Right lobe of liver (tissue), 6 donors: ENCODE measurements around the gene MIER2. TPM values are rescaled to one million over a fixed set of nuclear protein-coding genes. Genes with fewer than 3 reads are reported as not detected.

Experiments
- ATAC-seq, 4 donors: fragments of 200-7000 bp; cut with Tn5 transposase; one replicate each; pipeline ENCODE4 v1.9.1; 2020; ENCODE audit warnings: mild to moderate bottlenecking in 4 of 4, moderate library complexity in 4 of 4
- DNase-seq, 3 donors: peaks; one replicate each; pipeline ENCODE4 v3.0.0-alpha.2; 2020
- H3K27ac ChIP-seq, 3 donors: fragments of 200-600 bp; one replicate each; pipeline ENCODE4 v1.8.0; 2022
- H3K27me3 ChIP-seq, 2 donors: fragments of 200-600 bp; one replicate each; pipeline ENCODE4 v1.8.0; 2022
- H3K36me3 ChIP-seq, 4 donors: fragments of 200-600 bp; sonication (generic) in 1 of 4; one replicate each; pipeline versions ENCODE4 v1.5.1 to v1.8.0; 2017 to 2022; ENCODE audit warnings: control low read depth in 1 of 4
- H3K4me1 ChIP-seq, 4 donors: fragments of 200-600 bp; sonication (generic) in 1 of 4; one replicate each; pipeline versions ENCODE4 v1.5.1 to v1.8.0; 2017 to 2022; ENCODE audit warnings: control low read depth in 1 of 4
- H3K4me3 ChIP-seq, 3 donors: fragments of 200-600 bp; one replicate each; pipeline ENCODE4 v1.8.0; 2022
- H3K9me3 ChIP-seq, 4 donors: fragments of 200-600 bp; sonication (generic) in 1 of 4; one replicate each; pipeline versions ENCODE4 v1.5.1 to v1.8.0; 2017 to 2022; ENCODE audit warnings: control low read depth in 1 of 4
- POLR2A ChIP-seq: fragments of 450-650 bp; IDR thresholded peaks from one replicate; pipeline ENCODE4 v1.6.1; 2017; ENCODE audit warnings: antibody characterized with exemption, mild to moderate bottlenecking
- WGBS: methylation state at CpG from one replicate; pipeline ENCODE4 v1.1.6; 2018; ENCODE audit warnings: low coverage, low lambda C conversion rate; ENCODE audit not compliant: insufficient coverage; ENCODE audit errors: missing lambda C conversion rate; 5-methylcytosine and 5-hydroxymethylcytosine counted together
- intact Hi-C, 2 donors: fragments of 100-400 bp; cut with DNase I; formaldehyde crosslinking; loops; one replicate each; pipeline versions ENCODE4 v1.11.2 to v1.14.1; 2022
- total RNA-seq, 6 experiments: library from RNA; depleted of rRNA in 2 of 6; stranded (reverse); fragments of >200 nt in 2 of 6; fragmentation: NEBNext Ultra II Directional in 3 of 6; extraction: Animal tissue kit (Norgen Biotek cat#: 25700) in 3 of 6; gene quantifications; one replicate each; pipeline versions ENCODE4 v1.1.0 to v1.2.4, GENCODE V29; 2016 to 2023
- TF ChIP-seq, protein P1 (sequence below), 4 donors: fragments of 200-600 bp in 3 of 4; fragments of 450-650 bp in 1 of 4; IDR thresholded peaks; one replicate each; pipeline versions ENCODE4 v1.5.1 to v1.8.0; 2016 to 2022; ENCODE audit warnings: antibody characterized with exemption in 4 of 4, mild to moderate bottlenecking in 2 of 4
- donor health status: DM: no; HTN: yes; CAD: no.
- donor health status: DM: no; HTN: no; CAD: no.
- donor health status: DM: no; HTN: no; CAD: no.
- donor health status: DM: no; HTN: yes; CAD: no.
- donor health status: DM: no; HTN: yes; CAD: no.

MIER2 gene
- total RNA-seq, 6 experiments from 2014 or later = 3.1 to 7.3 (median 4.5) TPM

DNA sequence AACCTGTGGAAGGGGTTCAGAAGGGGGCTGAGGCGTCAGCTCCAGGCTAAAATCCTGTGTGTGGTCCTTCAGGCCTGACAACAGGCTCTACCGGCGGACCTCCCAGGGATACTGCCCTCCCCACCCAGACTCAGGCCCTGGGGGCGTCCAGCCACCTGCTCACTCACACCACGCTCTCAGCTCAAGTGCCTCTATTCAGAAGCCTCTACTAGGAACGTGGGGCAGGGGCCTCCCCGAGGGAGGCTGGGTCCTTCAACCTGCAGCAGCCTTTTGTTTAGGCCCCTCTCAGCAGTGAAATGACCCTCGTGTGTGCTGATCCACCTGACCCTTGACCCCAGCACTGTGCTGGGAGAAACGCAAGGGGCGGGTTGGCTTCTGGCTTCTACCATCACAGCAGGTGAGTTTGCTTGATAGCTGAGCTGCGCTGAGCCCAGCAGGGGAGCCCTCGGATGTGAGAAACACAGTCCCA is 64.0 kb downstream of the MIER2 start:
- ATAC-seq (no peak), DNase-seq (no peak)
- Histone ChIP-seq H3K4me3 (no peak overlapping the region), H3K36me3 (no peaks in the 10 kb centered on the region), H3K4me1 (no peaks in the 10 kb centered on the region), H3K27ac (no peak overlapping the region), H3K27me3 (no peaks in the 10 kb centered on the region), H3K9me3 (no peaks in the 10 kb centered on the region)
- WGBS = 79% methylated on average over 5 of the region's 12 CpGs
- TF ChIP-seq POLR2A = no peak
- TF ChIP-seq, protein P1, sequence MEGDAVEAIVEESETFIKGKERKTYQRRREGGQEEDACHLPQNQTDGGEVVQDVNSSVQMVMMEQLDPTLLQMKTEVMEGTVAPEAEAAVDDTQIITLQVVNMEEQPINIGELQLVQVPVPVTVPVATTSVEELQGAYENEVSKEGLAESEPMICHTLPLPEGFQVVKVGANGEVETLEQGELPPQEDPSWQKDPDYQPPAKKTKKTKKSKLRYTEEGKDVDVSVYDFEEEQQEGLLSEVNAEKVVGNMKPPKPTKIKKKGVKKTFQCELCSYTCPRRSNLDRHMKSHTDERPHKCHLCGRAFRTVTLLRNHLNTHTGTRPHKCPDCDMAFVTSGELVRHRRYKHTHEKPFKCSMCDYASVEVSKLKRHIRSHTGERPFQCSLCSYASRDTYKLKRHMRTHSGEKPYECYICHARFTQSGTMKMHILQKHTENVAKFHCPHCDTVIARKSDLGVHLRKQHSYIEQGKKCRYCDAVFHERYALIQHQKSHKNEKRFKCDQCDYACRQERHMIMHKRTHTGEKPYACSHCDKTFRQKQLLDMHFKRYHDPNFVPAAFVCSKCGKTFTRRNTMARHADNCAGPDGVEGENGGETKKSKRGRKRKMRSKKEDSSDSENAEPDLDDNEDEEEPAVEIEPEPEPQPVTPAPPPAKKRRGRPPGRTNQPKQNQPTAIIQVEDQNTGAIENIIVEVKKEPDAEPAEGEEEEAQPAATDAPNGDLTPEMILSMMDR (IDR thresholded peaks at IDR 0.05) = no peak
- intact Hi-C loops = no loop called here

GRCh38 chr19:279656-280055 is 64.9 kb downstream of the MIER2 start:
- DNase-seq = no peak
- H3K4me1 ChIP-seq = no peaks in the 10 kb centered on the region
- ATAC-seq = no peak
- H3K27ac ChIP-seq = no peak overlapping the region
- no peaks in the 10 kb centered on the region for H3K36me3 ChIP-seq
- H3K9me3 ChIP-seq = no peaks in the 10 kb centered on the region
- H3K4me3 ChIP-seq = no peak overlapping the region
- WGBS = 72% methylated on average over 6 of the region's 10 CpGs
- H3K27me3 ChIP-seq = no peaks in the 10 kb centered on the region
- TF ChIP-seq, protein P1 (IDR thresholded peaks at IDR 0.05) = no peak
- no peak for TF ChIP-seq POLR2A
- intact Hi-C loops = no loop called here

DNA sequence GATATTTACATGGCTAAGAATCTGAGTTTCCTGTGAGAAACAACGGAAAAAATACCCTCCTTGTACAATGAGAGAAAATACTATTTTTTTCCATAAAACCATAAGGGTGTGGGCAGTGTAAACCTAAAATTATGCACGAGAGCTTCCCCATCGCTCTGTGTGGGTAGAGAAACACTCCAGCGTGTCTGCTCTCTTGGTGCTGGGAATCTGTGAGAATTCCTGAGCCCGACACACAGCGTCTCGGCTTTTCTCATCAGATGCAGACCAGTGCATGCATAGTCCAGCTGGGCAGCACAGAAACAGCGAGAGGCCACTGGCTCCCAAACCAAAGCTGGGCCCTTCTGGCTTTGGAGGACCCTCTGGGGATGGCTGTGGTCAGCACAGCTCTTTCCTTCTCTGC is 65.4 kb downstream of the MIER2 start:
- WGBS = 35% methylated on average over 2 of the region's 8 CpGs
- Histone ChIP-seq H3K27me3 (no peaks in the 10 kb centered on the region), H3K36me3 (no peaks in the 10 kb centered on the region), H3K9me3 (no peaks in the 10 kb centered on the region), H3K4me3 (no peak overlapping the region), H3K4me1 (no peaks in the 10 kb centered on the region), H3K27ac (no peak overlapping the region)
- no peak for ATAC-seq
- no peak for DNase-seq
- intact Hi-C loops = no loop called here
- TF ChIP-seq, protein P1 (IDR thresholded peaks at IDR 0.05) = no peak
- TF ChIP-seq POLR2A = no peak

GRCh38 chr19:277581-278165 is 66.9 kb downstream of the MIER2 start:
- intact Hi-C loops = no loop called here
- Histone ChIP-seq H3K36me3 (no peaks in the 10 kb centered on the region), H3K4me3 (no peak overlapping the region), H3K27me3 (no peaks in the 10 kb centered on the region), H3K4me1 (no peaks in the 10 kb centered on the region), H3K27ac (no peak overlapping the region), H3K9me3 (no peaks in the 10 kb centered on the region)
- ATAC-seq (no peak), DNase-seq (no peak)
- WGBS = 37% methylated on average over 12 of the region's 21 CpGs
- TF ChIP-seq POLR2A = no peak
- TF ChIP-seq, protein P1 (IDR thresholded peaks at IDR 0.05) = no peak
